HCT116 (cell line): ENCODE data around the gene WWOX. TPM values are rescaled to one million over a fixed set of nuclear protein-coding genes. Genes with fewer than 3 reads are reported as not detected.

ENCODE experiments used
- ATAC-seq: fragments of 200-7000 bp; cut with Tn5 transposase; 2 replicates; pipeline ENCODE4 v1.9.1; 2020; ENCODE audit warnings: mild to moderate bottlenecking, moderate library complexity
- BruUV-seq: library from RNA; stranded (reverse); fragments of 400-500 nt; replicated peaks from 2 replicates; lab custom pipeline; 2021; lab: Mats Ljungman, UMichigan
- CTCF ChIA-PET: fragments of 300-600 bp; sonication (Branson Sonifier 250); formaldehyde crosslinking; loops from one replicate; lab custom pipeline; 2021; ENCODE audit warnings: antibody characterized with exemption; lab: Charles Lee
- POLR2A ChIA-PET: fragments of 300-600, 350-600 bp; sonication (Branson Sonifier 250); formaldehyde crosslinking; loops from one replicate; lab custom pipeline; 2021; ENCODE audit warnings: antibody characterized with exemption; lab: Charles Lee
- RAD21 ChIA-PET, 2 experiments: fragments of 300-600 bp; sonication (Branson Sonifier 250); formaldehyde crosslinking; loops; one replicate each; lab custom pipeline; 2023; ENCODE audit warnings: low total read pairs in 2 of 2; ENCODE audit not compliant: uncharacterized antibody in 2 of 2, unreplicated experiment in 2 of 2, low non-redundant PET in 1 of 2; lab: Charles Lee
- DNase-seq: peaks from one replicate; pipeline ENCODE4 v3.0.0-alpha.2; 2010; ENCODE audit warnings: low read depth, low spot score
- H2AFZ ChIP-seq: fragments of 200-600 bp; shearing (Covaris generic), sonication (generic); 2 replicates; pipeline ENCODE4 v1.6.1; 2017; ENCODE audit warnings: low read depth, mixed run types, mixed read lengths, antibody characterized with exemption, low read length; ENCODE audit not compliant: poor library complexity, severe bottlenecking
- H3K27ac ChIP-seq: 2 replicates; pipeline ENCODE4 v1.5.1; 2012; ENCODE audit warnings: low read depth, low read length
- H3K27me3 ChIP-seq: fragments of 200-600 bp; sonication (generic); 2 replicates; pipeline ENCODE4 v1.6.1; 2016; ENCODE audit warnings: mixed run types, low read length, mixed read lengths; ENCODE audit not compliant: insufficient read depth
- H3K36me3 ChIP-seq, 2 experiments: fragments of 200-500 bp in 1 of 2; fragments of 200-600 bp in 1 of 2; sonication (Bioruptor generic) in 1 of 2; sonication (generic) in 1 of 2; 2 replicates each; pipeline versions ENCODE4 v1.5.1 to v1.6.1; 2014 to 2016; ENCODE audit warnings: low read length in 2 of 2, inconsistent platforms in 1 of 2, mixed read lengths in 1 of 2, mixed run types in 1 of 2; ENCODE audit not compliant: insufficient read depth in 2 of 2, control insufficient read depth in 1 of 2
- H3K4me1 ChIP-seq, 2 experiments: fragments of 200-600 bp in 1 of 2; sonication (generic) in 1 of 2; 2 replicates each; pipeline versions ENCODE4 v1.5.1 to v1.6.1; 2012 to 2017; ENCODE audit warnings: low read length in 2 of 2, inconsistent platforms in 1 of 2, mild to moderate bottlenecking in 1 of 2, mixed read lengths in 1 of 2, mixed run types in 1 of 2, moderate library complexity in 1 of 2; ENCODE audit not compliant: insufficient read depth in 2 of 2, control insufficient read depth in 1 of 2
- H3K4me2 ChIP-seq: fragments of 200-600 bp; sonication (generic); 2 replicates; pipeline ENCODE4 v1.6.1; 2017; ENCODE audit warnings: mixed run types, low read length, mixed read lengths
- H3K4me3 ChIP-seq, 2 experiments: fragments of 200-600 bp in 1 of 2; sonication (generic) in 1 of 2; replicated peaks in 1 of 2; 2 replicates each; pipeline ENCODE4 v1.5.1; 2011 to 2016; ENCODE audit warnings: low read length in 2 of 2, control low read depth in 1 of 2, low read depth in 1 of 2, mild to moderate bottlenecking in 1 of 2, mixed read lengths in 1 of 2, mixed run types in 1 of 2
- H3K79me2 ChIP-seq: fragments of 200-600 bp; sonication (generic); 2 replicates; pipeline ENCODE4 v1.6.1; 2017; ENCODE audit warnings: mild to moderate bottlenecking, mixed run types, low read length, moderate library complexity, mixed read lengths; ENCODE audit not compliant: insufficient read depth
- H3K9ac ChIP-seq: fragments of 200-600 bp; sonication (generic); 2 replicates; pipeline ENCODE4 v1.6.1; 2016; ENCODE audit warnings: low read length, mixed read lengths
- H3K9me2 ChIP-seq: fragments of 200-600 bp; sonication (generic), shearing (Covaris generic); 2 replicates; pipeline ENCODE4 v1.6.1; 2017; ENCODE audit warnings: mixed run types, mild to moderate bottlenecking, moderate library complexity; ENCODE audit not compliant: insufficient read depth
- H3K9me3 ChIP-seq, 2 experiments: fragments of 200-500 bp in 1 of 2; fragments of 200-600 bp in 1 of 2; sonication (Bioruptor generic) in 1 of 2; sonication (generic) in 1 of 2; 2 replicates each; pipeline ENCODE4 v1.6.1; 2014 to 2017; ENCODE audit warnings: low read length in 2 of 2, mixed read lengths in 2 of 2, inconsistent platforms in 1 of 2, low read depth in 1 of 2, mild to moderate bottlenecking in 1 of 2, mixed run types in 1 of 2, moderate library complexity in 1 of 2; ENCODE audit not compliant: control insufficient read depth in 1 of 2, insufficient read depth in 1 of 2
- H4K20me1 ChIP-seq: fragments of 200-600 bp; sonication (generic), shearing (Covaris generic); 2 replicates; pipeline ENCODE4 v1.6.1; 2017; ENCODE audit warnings: mixed run types, mild to moderate bottlenecking, moderate library complexity; ENCODE audit not compliant: insufficient read depth
- ATF3 ChIP-seq: IDR thresholded peaks from 2 replicates; pipeline ENCODE4 v1.6.1; 2012
- CBX3 ChIP-seq: IDR thresholded peaks from 2 replicates; pipeline ENCODE4 v1.6.1; 2012; ENCODE audit warnings: low read depth
- EZH2phosphoT487 ChIP-seq: fragments of 200-600 bp; IDR thresholded peaks from 2 replicates; pipeline ENCODE4 v1.6.1; 2018; ENCODE audit warnings: antibody characterized with exemption, borderline replicate concordance
- FOSL1 ChIP-seq: IDR thresholded peaks from 2 replicates; pipeline ENCODE4 v1.6.1; 2012; ENCODE audit warnings: low read depth
- JUND ChIP-seq: IDR thresholded peaks from 2 replicates; pipeline ENCODE4 v1.6.1; 2012
- POLR2AphosphoS5 ChIP-seq: IDR thresholded peaks from 2 replicates; pipeline ENCODE4 v1.6.1; 2011; ENCODE audit warnings: mild to moderate bottlenecking, low read depth, low read length, moderate library complexity
- SIN3A ChIP-seq: IDR thresholded peaks from 2 replicates; pipeline ENCODE4 v1.6.1; 2012; ENCODE audit warnings: low read depth
- SP1 ChIP-seq: IDR thresholded peaks from 2 replicates; pipeline ENCODE4 v1.6.1; 2012; ENCODE audit warnings: low read depth
- TCF7L2 ChIP-seq: IDR thresholded peaks from 2 replicates; pipeline ENCODE4 v1.7.0; 2011; ENCODE audit warnings: borderline replicate concordance, inconsistent platforms; ENCODE audit not compliant: insufficient read depth, insufficient read length; ENCODE audit errors: extremely low read depth
- intact Hi-C: fragments of 100-400 bp; cut with micrococcal nuclease; formaldehyde crosslinking; loops from 2 replicates; pipeline ENCODE4 v1.10.0; 2022
- total RNA-seq: library from RNA; stranded (reverse); gene quantifications from one replicate; pipeline ENCODE4 v1.2.1, GENCODE V29; 2021; ENCODE audit not compliant: unreplicated experiment

WWOX gene
- total RNA-seq, 1 experiment from 2014 or later: 13.7 TPM

GRCh38 chr16:78218856-78219651 is 119.6 kb downstream of the WWOX start:
- RAD21 ChIA-PET: no interaction called here
- no peak for DNase-seq
- POLR2A ChIA-PET: no interaction called here
- ATAC-seq: no peak
- no peaks in the 10 kb centered on the region for H3K9me2 ChIP-seq
- no peaks in the 10 kb centered on the region for H3K9me3 ChIP-seq
- no peaks in the 10 kb centered on the region for H3K4me1 ChIP-seq
- CTCF ChIA-PET: no interaction called here
- no peaks in the 10 kb centered on the region for H3K27me3 ChIP-seq
- H4K20me1 ChIP-seq: no peaks in the 10 kb centered on the region
- H3K79me2 ChIP-seq: no peaks in the 10 kb centered on the region
- TF ChIP-seq EZH2phosphoT487: no peak
- no peaks in the 10 kb centered on the region for H3K36me3 ChIP-seq
- no peak overlapping the region for H3K9ac ChIP-seq
- no peak overlapping the region for H2AFZ ChIP-seq
- intact Hi-C loops: no loop called here
- BruUV-seq: no TSS peak
- no peak overlapping the region for H3K4me2 ChIP-seq
- H3K27ac ChIP-seq: no peak overlapping the region
- H3K4me3 ChIP-seq: no peak overlapping the region

- ChIA-PET RAD21 (no interaction called here), POLR2A (no interaction called here), CTCF (no interaction called here)
- Histone ChIP-seq H3K4me1 (no peaks in the 10 kb centered on the region), H3K4me2 (no peak overlapping the region), H3K9me3 (no peaks in the 10 kb centered on the region), H3K4me3 (no peak overlapping the region), H4K20me1 (no peaks in the 10 kb centered on the region), H2AFZ (no peak overlapping the region), H3K9me2 (no peaks in the 10 kb centered on the region), H3K9ac (no peak overlapping the region), H3K27ac (no peak overlapping the region), H3K27me3 (no peaks in the 10 kb centered on the region), H3K36me3 (no peaks in the 10 kb centered on the region), H3K79me2 (no peaks in the 10 kb centered on the region)
- no TSS peak for BruUV-seq
- TF ChIP-seq POLR2AphosphoS5: no peak
- TF ChIP-seq FOSL1: no peak
- no peak for TF ChIP-seq TCF7L2
- TF ChIP-seq SP1: no peak
- TF ChIP-seq ATF3: no peak
- no peak for TF ChIP-seq SIN3A
- no peak for TF ChIP-seq JUND
- no peak for TF ChIP-seq CBX3
- intact Hi-C loops: no loop called here
- no peak for ATAC-seq
- no peak for DNase-seq
Observed at GRCh38 chr16:78220571-78220970, 121.1 kb downstream of the WWOX start.
